OCI-M2 (cell line): ENCODE results near the gene FAM170B.

Experiments
- DNase-seq: peaks from one replicate; lab custom pipeline; 2025; ENCODE audit not compliant: unreplicated experiment; lab: John Stamatoyannopoulos, UW

FAM170B gene

GRCh38 chr10:49133706-49134248 lies at the start of gene FAM170B:
Gene FAM170B, minus strand, starts transcription at chr10:49134021. Its CDS starts 103 bp downstream, at chr10:49133918.
- DNase-seq, result no peak

DNA sequence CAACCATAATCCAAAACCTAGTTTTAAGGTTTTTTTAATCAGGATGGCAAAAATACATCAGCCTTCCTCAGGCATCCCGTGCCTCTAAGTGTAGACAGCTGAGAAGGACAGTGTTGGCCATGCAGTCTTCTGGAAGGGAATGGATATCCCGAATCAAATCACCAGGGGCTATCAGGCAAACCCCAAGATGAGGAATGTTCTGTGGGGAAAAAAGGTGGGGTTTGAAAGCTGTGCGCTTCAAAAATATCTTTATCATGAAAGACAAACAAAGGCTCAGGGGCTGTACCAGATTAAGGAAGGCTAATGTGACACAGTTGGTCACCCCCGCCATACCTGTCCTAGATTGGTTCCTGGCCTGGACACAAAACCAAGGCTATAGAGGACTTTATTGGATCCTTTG lies 49.0 kb upstream of the FAM170B start:
- no peak for DNase-seq

DNA sequence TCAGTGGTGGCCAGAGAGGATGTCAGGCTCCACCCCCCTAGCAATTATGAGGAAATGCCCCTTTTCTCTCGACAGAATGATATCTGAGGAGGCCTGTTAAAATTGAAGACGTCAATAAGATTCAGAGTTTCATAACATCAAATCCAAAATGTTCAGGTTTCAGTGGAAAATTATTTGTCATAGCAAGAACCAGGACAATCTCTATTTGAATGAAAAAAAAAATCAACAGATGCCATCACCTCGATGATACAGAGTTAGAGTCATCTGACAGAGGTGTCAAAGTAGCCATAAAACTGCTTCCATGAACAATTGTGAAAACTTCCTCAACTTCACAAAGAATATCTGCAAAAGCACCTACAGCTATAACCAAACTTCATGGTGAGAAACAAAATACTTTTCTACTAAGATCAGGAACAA lies 46.6 kb upstream of the FAM170B start:
- no peak for DNase-seq

GRCh38 chr10:49179699-49180443 lies 46.0 kb upstream of the FAM170B start:
- no peak for DNase-seq

DNA sequence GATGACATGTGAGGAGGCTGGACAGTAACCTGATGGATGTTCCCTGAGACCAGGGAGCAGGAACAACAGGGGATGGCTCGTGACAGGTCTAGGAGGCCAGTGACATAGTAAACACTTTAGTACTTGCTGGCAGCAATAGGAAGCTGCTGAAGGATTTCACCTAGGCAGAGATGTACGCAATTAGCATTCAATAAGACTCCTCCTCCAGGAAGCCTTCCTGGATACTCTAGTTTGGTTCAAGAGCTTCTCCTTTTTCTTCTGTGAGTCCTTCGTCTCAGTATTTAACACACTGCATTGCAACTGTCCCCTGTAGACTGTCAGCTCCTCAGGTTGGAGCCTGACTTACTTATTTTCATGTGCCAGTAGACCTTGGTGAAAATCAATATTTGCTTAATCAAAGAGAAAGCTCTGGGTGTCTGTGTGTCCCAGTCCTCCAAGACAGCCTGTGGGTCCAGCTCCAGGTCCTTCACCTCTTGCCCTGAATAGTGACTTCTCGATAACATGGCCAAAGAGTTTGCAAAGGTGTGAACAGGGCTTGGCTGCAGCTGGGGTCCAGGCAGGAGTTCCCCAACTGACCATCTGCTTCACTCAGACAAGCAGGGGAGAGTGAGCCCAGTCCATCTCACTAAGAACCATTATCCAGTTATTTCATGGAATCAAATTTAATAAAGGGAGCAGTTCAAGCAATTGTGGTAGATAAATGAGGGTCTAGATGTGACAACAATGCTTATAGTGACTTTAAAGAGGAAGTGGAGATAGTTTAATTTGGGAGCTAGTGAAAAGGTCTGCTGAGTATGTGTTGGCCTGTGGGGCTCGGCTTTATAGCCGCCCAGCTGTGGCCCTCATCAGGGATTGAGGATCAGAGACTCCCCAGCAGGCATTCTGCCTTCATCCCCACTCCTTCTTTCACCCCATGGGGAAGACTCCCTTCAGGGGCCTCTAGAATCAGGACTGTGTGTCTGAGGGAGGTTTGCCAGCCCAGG lies 45.0 kb upstream of the FAM170B start:
- DNase-seq, result no peak

GRCh38 chr10:49177391-49178355 lies 43.9 kb upstream of the FAM170B start:
- no peak for DNase-seq

GRCh38 chr10:49176310-49177268 lies 42.8 kb upstream of the FAM170B start:
- no peak for DNase-seq

- DNase-seq, result no peak
Measured at GRCh38 chr10:49175587-49176309, 41.9 kb upstream of the FAM170B start.

DNA sequence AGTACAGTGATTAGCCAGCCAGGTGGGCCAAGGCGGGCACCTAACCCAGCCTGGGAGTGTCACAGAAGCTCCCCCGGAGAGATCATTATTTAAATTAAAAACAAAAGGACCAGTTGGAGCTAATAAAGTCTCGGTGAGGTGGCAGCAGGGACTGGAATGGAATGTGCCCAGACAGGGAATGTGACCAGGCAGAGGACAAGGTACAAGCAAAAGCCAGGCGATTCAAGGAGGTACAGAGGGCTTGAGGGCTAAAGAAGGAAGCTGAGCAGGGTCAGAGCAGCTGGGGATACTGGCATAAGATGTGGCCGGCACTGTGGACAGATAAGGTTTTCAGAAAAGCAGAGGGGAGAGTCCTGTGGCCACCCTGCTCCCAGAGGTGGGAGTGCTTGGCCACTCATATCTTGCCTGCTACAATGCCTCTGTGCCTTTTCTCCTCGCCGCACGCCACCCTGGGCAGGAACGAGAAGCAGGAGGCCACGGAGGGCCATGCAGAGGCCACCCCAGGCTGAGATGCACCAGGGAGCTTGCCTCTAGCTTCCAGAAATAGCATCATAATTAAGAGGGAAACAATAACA lies 41.2 kb upstream of the FAM170B start:
- DNase-seq, result no peak

DNA sequence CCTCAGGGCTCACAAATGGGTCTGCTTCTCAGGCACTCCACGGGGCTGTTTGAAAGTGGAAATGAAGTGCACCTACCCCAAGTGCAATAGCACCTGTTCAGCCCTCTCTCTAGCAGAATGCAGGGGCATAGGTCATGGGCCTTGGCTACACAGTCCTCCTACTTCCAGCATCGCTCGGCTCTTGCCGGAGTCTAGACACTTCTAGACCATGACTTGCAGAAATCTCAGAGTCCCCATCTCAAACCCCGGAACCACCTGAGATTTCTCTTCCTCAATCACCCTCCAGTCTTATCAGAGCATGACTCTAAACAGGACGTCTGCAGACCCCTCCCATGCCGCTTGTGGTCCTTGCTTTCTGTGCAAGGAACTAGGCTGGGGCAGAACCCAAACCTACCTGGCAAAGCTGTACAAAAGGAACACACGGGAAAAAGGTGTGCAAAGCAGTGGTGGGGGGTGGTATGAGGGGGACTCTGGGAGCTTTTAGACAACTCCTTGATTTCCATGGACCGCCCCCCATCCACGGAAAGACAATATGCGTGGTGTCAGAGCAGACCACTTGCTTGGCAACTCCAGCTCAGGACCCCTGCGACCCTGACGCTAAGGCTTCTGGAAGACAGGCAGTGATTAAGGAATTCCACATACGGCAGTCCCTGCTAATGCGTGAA lies 40.6 kb upstream of the FAM170B start:
- no peak for DNase-seq

- DNase-seq, result no peak
Measured at GRCh38 chr10:49173853-49174252, 40.0 kb upstream of the FAM170B start.

- DNase-seq, result no peak
Measured at GRCh38 chr10:49173201-49173772, 39.5 kb upstream of the FAM170B start.

GRCh38 chr10:49172777-49173132 lies 38.9 kb upstream of the FAM170B start:
- no peak for DNase-seq

- no peak for DNase-seq
Measured at GRCh38 chr10:49172061-49172776, 38.4 kb upstream of the FAM170B start.

DNA sequence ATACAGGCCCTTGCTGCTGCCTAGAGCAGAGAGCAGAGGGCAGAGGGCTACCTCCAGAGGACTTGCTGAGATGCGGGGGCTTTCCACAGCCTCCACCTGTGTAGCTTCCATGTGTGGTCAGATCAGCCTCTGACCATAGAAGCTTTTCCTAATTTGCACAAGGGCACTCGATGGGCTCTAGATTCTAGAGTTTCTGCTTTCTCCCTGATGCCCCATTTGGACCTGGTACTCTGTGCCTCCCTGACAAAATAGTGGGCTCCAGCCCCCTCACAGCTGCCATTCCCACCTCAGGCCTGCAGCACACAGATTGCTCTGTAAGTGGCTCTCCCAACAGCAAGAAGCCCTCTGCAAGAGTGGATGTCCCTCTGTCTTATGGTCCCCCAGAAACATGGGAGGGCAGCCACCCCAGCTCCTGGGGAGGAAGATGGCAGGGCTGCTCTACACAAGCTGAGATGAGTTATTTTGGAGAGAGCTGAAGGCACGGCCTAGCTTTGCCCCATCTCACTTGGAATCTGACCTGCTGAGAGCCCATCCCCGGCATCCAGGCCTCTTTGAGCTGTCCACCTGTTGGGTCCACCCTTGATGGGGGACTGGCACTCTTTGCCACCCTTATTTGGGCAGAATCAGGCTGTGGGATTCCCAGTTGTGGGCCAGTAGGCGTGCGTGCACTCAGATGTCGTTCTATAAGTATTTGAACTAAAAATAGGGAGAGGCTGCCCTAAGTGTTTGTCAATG lies 37.7 kb upstream of the FAM170B start:
- DNase-seq, result no peak

DNA sequence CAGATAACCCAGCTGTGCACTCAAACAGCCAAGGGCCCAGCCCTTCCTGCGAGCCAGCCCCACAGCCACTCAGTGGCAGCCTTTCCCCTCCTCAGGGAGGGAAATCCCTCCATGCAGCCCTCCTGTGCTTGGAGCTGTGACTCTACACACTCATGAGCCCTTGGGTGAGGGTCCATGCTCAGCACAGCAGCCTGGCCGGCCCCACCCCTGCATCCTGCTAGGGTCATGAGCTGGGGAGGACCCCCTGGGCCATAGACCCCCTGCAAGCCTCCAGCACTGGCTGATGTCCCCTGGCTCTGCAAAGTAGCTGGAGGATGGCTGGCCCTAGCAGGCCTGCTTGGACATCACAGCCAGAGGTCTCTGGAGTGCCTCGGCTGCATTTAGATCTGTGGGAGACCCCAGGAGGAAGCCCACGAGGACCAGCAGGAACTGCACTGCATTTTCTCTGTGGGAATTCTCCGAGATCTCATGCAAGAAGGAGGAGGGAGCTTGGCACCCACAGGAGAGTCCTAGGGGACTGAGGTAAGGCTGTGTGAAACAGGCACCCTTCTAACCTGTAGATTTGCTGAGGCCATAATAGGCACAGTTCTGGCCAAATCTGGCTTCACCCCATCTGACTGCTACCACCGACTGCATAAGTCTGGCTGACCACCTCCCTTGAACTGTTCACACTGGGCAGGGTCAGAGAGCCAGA lies 37.0 kb upstream of the FAM170B start:
- no peak for DNase-seq
